Measurements from ENCODE around the gene UBASH3A.

GRCh38 chr21:42419845-42420244 lies 16.1 kb downstream of the UBASH3A start:
- TF ChIP-seq EZH2 (IDR thresholded peaks at IDR 0.05) (no peak), POLR2AphosphoS5 (IDR thresholded peaks at IDR 0.05; ENCODE audit: borderline replicate concordance, low read depth, low read length) (no peak), FOXP2 (optimal IDR thresholded peaks at IDR 0.05; ENCODE audit: control extremely low read depth, extremely low read length, insufficient read depth) (no peak)
